Measurements from ENCODE around the gene NFXL1.

GRCh38 chr4:47837094-47837907, 77.1 kb downstream of the NFXL1 start:
- TF ChIP-seq, protein P1, sequence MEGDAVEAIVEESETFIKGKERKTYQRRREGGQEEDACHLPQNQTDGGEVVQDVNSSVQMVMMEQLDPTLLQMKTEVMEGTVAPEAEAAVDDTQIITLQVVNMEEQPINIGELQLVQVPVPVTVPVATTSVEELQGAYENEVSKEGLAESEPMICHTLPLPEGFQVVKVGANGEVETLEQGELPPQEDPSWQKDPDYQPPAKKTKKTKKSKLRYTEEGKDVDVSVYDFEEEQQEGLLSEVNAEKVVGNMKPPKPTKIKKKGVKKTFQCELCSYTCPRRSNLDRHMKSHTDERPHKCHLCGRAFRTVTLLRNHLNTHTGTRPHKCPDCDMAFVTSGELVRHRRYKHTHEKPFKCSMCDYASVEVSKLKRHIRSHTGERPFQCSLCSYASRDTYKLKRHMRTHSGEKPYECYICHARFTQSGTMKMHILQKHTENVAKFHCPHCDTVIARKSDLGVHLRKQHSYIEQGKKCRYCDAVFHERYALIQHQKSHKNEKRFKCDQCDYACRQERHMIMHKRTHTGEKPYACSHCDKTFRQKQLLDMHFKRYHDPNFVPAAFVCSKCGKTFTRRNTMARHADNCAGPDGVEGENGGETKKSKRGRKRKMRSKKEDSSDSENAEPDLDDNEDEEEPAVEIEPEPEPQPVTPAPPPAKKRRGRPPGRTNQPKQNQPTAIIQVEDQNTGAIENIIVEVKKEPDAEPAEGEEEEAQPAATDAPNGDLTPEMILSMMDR (IDR thresholded peaks at IDR 0.05), result no peak
- TF ChIP-seq POLR2A (IDR thresholded peaks at IDR 0.05), result no peak
